PC-9 (cell line): Measurements from ENCODE around the gene FAM120C.

ENCODE experiments used
- EZH2 ChIP-seq: fragments of 200-600 bp; sonication (generic); IDR thresholded peaks from 2 replicates; pipeline ENCODE4 v1.8.0; 2017; ENCODE audit warnings: antibody characterized with exemption, low read depth
- TF ChIP-seq, protein P1 (sequence below): fragments of 200-600 bp; sonication (generic); conservative IDR thresholded peaks from 2 replicates; pipeline ENCODE4 v1.6.1; 2017; ENCODE audit warnings: mixed run types, antibody characterized with exemption, mild to moderate bottlenecking, moderate library complexity

DNA sequence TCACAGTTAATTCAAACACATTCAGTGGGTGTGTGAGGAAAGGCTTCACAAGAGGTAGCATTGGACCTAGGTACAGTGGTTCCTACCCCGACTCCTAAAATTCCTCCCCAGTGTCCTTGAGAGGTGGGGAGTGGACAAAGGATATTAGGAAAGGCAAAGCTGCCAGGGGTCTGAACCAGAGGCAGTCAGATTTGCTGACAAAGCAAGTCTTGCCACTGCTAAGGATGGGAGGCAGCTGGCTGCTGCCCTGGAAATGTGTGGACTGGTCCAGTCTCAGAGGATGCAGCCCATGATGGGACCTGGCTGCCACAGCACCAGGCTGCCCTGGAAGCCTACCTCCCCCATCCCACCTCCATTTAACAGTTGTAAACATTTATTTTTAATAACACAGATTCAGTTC, 134.6 kb downstream of the FAM120C start:
- TF ChIP-seq, protein P1, sequence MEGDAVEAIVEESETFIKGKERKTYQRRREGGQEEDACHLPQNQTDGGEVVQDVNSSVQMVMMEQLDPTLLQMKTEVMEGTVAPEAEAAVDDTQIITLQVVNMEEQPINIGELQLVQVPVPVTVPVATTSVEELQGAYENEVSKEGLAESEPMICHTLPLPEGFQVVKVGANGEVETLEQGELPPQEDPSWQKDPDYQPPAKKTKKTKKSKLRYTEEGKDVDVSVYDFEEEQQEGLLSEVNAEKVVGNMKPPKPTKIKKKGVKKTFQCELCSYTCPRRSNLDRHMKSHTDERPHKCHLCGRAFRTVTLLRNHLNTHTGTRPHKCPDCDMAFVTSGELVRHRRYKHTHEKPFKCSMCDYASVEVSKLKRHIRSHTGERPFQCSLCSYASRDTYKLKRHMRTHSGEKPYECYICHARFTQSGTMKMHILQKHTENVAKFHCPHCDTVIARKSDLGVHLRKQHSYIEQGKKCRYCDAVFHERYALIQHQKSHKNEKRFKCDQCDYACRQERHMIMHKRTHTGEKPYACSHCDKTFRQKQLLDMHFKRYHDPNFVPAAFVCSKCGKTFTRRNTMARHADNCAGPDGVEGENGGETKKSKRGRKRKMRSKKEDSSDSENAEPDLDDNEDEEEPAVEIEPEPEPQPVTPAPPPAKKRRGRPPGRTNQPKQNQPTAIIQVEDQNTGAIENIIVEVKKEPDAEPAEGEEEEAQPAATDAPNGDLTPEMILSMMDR: no peak
- TF ChIP-seq EZH2: no peak
